Putamen (tissue), 1 donor: ENCODE results near the gene SERPIND1.
"Not testable (repeated sequence)": the region's sequence is repeated elsewhere in the genome, so short reads cannot be mapped to it uniquely, and the experiment has no call there.

ENCODE experiments used
- DNase-seq: peaks from one replicate; pipeline ENCODE4 v3.0.0-alpha.2; 2016; ENCODE audit warnings: low spot score

The SERPIND1 gene

DNA sequence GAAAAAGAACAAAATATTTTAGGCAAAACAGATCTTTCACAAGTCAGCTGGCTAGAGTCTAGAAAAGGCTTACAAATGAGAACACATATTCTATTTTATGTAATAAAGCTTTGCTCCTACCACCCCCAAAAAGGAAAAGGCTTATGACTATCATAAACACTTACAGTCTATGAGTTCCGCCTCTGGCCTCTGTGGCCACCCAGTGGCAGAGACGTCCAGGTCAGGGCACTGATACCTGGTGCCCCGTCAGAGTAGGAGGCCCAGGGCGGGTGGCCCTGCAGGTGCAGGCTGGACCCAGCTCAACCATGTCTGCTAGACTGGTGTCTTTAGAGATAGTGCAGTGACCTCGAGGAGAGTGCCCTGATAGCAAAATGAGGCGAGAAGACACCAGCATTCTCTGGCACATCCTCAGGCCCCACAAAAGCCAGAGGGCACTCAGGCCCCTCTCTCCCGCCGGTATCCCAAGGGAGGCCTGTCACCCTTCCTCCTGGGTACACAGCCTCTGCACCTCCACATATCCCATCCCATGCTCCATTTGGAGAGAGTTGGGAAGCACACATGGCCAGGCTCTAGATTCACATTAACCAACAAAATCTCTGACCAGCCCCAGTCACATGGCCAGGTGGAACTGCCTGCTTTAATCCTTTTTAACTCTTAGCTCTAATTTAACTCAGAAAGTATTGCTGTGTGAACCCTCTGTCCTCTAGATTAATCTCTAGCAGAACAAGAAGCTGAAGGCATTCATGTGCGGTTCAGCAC lies 27.3 kb upstream of the SERPIND1 start:
- DNase-seq = no peak

GRCh38 chr22:20747223-20747622 lies 26.7 kb upstream of the SERPIND1 start:
- no peak for DNase-seq

DNA sequence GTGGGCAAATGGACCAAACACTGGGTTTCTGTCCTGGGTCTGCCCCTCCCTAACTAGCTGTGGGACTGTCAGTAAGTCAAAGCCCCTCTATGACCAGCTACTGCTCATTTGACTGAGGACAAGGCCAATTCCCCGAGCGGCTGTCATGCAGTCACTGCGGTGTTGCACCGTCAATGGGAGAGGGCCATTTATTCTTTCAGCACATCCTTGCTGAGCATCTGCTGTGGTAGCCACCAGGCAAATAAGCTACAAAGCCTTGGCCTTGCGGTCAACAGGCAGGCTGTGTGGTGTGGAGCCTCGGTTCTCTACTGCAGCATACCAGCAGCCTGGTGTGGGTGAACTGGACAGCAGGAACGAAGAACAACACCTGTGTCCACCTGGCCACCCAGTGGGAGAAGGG lies 25.8 kb upstream of the SERPIND1 start:
- DNase-seq = no peak

GRCh38 chr22:20748731-20749428 lies 25.0 kb upstream of the SERPIND1 start:
- no peak for DNase-seq

GRCh38 chr22:20749453-20749852 lies 24.5 kb upstream of the SERPIND1 start:
- no peak for DNase-seq

DNA sequence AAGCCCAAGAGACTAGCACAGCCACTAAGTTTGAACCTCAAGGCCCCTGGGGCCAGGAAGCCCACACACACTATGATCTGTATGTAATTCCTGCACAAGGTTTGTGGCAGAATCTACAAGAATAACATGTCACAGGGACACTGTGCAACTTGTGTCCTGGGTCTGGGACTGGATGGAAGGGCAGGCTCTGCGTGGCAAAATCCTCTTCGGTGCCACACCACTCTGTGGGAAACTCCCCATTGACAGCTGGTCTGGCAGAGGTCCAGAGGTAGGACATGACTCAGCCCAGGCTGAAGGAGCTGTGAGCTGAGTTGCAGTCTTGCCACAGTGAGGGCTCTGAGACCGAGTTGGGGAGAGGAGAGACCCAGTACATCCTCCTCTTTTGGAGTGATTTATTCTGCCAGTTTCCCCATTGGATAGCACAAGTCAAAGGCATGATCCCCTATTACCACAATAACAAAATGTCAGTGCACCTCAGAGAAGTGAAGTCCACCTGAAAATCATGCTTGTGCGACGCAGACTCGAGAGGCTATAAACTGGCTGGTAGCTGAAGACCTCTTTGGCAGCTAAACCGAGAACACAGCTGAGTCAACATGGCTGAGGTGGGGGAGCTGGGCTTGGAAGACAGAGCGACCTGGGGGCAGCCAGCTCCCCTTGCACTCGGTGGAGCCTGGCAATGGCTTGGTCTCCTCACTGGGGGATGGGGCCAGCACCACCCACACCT lies 23.3 kb upstream of the SERPIND1 start:
- no peak for DNase-seq

GRCh38 chr22:20751185-20751851 lies 22.6 kb upstream of the SERPIND1 start:
- no peak for DNase-seq

DNA sequence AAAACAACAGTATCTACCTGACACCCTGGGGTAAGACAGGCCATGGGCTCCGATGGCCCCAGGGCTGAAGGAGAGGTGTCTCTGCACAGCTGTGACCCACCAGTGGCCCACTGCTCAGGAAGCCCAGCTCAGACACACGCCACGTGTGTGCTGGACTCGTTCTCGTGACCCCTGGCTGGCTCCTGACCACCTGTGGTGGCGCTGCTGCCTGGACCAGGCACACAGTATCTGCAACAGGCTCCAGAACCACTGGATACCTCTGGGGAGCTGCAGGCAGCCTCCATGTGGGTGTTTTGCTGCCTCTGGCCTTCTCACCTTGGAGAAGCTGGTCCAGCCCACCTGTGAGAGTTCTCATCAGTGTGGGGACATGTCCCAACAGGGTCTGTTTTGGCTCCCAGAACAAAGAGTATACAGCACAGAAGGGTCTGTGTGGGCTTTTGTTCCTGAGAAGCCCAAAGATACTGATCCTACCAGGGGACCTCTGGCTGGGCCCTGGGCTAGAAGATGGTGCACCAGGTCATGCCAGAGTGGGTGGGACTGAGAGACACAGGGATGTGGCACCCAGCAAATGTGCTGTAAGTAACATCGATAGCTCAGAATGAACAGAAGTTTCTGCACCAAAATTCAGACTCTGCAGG lies 21.7 kb upstream of the SERPIND1 start:
- no peak for DNase-seq

DNA sequence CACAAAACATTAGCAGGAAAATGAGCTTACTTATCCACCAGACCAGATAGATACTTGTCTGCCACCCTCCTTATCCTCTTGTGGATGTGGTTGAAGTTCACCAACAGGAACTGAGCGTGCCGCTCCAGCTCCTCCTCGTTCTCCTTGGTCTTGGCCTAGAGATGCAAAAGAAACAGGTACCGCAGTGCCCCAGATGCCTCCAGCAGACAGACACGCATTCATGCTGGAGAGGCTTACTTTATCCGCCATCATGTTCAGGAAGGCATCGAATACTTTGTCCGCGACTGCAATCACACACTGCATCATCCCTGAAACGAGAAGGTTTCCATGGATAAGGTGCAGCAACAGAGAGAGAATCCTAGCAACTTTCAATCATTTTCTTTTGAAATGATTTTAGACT lies 21.0 kb upstream of the SERPIND1 start:
- DNase-seq = no peak

DNA sequence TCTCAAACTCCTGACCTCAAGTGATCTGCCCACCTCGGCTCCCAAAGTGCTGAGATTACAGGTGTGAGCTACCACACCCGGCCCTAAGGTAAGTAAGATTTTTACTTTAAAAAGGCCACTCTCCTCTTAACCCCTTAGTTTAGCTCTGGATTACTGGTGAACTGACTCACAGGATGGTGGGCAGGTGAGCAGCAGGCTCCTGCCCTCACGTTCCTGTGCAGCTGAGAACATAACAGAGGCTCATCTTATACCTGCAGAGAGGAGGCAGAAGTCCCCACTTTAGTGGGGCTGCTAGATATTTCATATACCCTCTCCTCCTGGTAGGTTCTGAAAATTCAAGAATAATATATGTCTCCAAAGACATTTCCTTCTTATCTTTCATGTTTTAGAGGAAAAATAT lies 17.1 kb upstream of the SERPIND1 start:
- no peak for DNase-seq

GRCh38 chr22:20758688-20759087 lies 15.2 kb upstream of the SERPIND1 start:
- DNase-seq = no peak

DNA sequence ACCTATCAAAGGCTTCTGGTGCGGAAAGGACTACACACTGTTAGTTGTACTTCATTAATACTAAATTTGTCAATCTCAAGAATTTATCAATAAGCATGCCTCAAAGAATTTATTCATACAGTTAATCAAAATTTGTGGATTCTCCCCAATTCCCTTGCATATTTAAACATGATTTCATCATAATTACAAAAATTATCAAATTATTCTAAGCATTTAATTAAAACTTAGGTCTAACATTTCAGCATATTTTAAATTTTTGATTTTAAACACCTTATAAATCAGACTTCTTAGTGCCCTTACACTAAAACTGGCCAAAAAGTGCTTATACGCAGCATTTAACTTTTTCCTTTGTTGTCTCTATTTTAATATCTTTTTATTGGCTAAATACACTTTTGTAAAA lies 13.8 kb upstream of the SERPIND1 start:
- no peak for DNase-seq

DNA sequence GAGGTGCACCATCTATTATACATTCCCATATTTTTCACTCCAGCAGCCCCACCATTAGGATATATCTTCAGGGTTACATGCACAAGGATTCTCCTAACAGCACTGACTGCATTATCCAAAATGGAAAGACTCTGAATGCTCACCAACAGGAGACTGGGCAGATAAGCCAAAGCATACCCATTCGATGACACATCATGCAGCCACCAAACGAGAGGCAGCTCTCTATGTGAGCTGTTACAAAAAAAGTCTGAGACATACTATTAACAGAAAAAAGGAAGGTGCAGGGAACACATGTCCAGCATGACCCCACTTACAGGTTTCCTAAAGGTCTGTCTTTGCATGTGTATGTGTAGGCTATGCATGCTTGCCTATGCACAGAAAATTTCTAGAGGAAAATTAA lies 12.4 kb upstream of the SERPIND1 start:
- no peak for DNase-seq

GRCh38 chr22:20762233-20762796 lies 11.6 kb upstream of the SERPIND1 start:
- DNase-seq = no peak

- no peak for DNase-seq
These were observed 10.1 kb upstream of the SERPIND1 start for GRCh38 chr22:20763630-20764470.

- DNase-seq = no peak
These were observed 9.5 kb upstream of the SERPIND1 start for GRCh38 chr22:20764471-20764720.

DNA sequence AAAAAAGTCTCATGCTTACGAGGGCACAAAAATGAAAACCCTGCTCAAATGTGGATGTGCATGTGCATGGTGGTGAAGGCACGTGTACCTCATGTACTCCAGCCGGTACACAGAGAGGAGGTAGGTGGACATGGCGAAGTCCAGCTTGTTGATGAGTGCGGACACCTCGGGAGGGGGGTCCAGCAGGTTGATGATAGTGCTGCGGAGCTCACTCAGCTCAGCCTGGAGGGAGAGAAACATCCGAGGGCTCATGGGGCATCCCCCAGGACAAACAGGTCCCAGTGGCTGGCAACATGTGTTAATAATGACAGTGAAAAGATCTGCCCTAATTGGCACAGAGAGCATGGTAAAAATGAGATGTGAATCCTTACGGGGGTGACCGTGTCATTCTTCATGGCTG lies 9.2 kb upstream of the SERPIND1 start:
- DNase-seq = no peak

GRCh38 chr22:20765938-20766337 lies 8.0 kb upstream of the SERPIND1 start:
- DNase-seq = no peak

DNA sequence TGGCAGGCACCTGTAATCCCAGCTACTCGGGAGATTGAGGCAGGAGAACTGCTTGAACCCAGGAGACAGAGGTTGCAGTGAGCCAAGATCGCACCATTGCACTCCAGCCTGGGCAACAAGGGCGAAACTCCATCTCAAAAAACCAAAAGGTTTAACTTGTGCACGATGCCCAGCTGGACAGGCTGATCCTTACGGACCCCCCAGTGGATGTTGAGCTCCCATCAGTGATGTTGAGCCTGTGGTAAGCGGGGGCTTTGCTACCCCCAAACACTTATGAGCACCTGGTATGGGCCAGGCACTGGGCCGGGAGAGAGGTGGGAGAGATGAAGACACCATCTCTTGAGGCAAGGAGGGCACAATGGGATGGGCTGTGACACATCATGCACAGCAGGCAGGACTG lies 7.4 kb upstream of the SERPIND1 start:
- no peak for DNase-seq

DNA sequence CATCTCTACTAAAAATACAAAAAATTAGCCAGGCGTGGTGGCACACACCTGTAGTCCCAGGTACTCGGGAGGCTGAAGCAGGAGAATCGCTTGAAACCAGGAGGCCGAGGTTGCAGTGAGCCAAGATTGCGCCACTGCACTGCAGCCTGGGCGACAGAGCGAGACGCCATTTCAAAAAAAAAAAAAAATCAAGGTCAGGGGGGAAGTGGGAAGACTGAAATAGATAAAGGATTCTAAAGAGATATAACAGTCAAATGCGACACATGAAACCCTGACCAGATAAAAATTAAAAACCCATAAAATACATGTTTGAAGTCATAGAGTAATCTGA lies 4.5 kb upstream of the SERPIND1 start:
- DNase-seq = not testable (repeated sequence)

DNA sequence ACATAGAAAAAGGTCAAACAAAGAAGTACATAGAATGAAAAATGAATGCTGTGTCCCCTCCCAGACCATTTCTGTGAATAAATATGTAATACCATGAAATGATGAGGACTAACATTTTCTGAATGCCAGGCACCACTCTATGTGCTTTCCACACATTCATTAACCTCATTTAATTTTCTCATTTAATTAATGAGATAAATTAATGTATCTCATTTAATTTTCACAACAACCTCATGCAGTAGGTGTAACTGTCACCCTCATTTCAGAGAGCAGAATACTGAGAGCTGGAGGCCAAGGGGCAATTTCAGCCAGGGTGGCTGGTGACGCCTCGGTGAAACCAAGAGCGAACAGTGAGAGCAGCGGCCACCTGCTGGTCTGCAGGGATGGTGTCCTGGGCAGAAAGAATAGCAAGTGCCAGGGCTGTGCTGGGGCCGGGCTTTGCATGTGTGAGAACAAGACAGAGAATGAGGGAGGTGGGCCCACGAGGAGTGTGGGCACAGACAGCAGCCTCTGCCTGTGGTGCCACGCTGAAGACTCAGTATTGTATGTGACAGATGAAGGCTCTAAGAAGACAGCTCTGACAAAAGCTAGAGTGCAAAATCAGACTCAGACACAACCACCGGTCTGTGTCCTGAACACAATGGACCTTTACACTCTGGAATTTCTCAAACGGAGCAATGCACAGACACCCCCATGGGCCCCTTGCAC lies 1.8 kb upstream of the SERPIND1 start:
- DNase-seq = no peak
